HepG2 (cell line): ENCODE data around the gene RTRAF. TPM values are rescaled to one million over a fixed set of nuclear protein-coding genes. Genes with fewer than 3 reads are reported as not detected.
A peak's percentile ranks its signal among the peaks of the same experiment; 100 is the strongest.

ENCODE experiments used
- ARNTL ChIP-seq: sonication (generic); formaldehyde crosslinking; IDR thresholded peaks from 2 replicates; pipeline ENCODE4 v1.4.0; 2020; ENCODE audit warnings: mild to moderate bottlenecking, missing genetic modification reagents
- CSRNP1 ChIP-seq: sonication (generic); formaldehyde crosslinking; IDR thresholded peaks from 2 replicates; pipeline ENCODE4 v1.8.1; 2023; ENCODE audit warnings: mild to moderate bottlenecking, missing genetic modification reagents
- FOXA3 ChIP-seq: IDR thresholded peaks from 2 replicates; pipeline ENCODE4 v1.6.1; 2016; ENCODE audit warnings: missing genetic modification reagents, missing compliant biosample characterization
- FOXO1 ChIP-seq: sonication (generic); formaldehyde crosslinking; IDR thresholded peaks from 2 replicates; pipeline ENCODE4 v1.4.0; 2020; ENCODE audit warnings: missing genetic modification reagents
- HOXA5 ChIP-seq: sonication (generic); formaldehyde crosslinking; IDR thresholded peaks from 2 replicates; pipeline ENCODE4 v1.4.0; 2020; ENCODE audit warnings: missing genetic modification reagents
- MNT ChIP-seq: fragments of 450-650 bp; IDR thresholded peaks from 2 replicates; pipeline ENCODE4 v1.6.1; 2016
- MYNN ChIP-seq: sonication (generic); formaldehyde crosslinking; IDR thresholded peaks from 2 replicates; pipeline ENCODE4 v1.4.0; 2020; ENCODE audit warnings: mild to moderate bottlenecking, low read depth, missing genetic modification reagents
- PAXIP1 ChIP-seq: sonication (generic); formaldehyde crosslinking; conservative IDR thresholded peaks from 2 replicates; pipeline ENCODE4 v1.4.0; 2020; ENCODE audit warnings: mild to moderate bottlenecking, missing genetic modification reagents, moderate library complexity
- SPEN ChIP-seq: sonication (generic); formaldehyde crosslinking; IDR thresholded peaks from 2 replicates; pipeline ENCODE4 v1.5.1; 2020; ENCODE audit warnings: low read depth, mild to moderate bottlenecking, missing genetic modification reagents
- ZNF225 ChIP-seq: sonication (generic); formaldehyde crosslinking; IDR thresholded peaks from 2 replicates; pipeline ENCODE4 v1.4.0; 2020; ENCODE audit warnings: mild to moderate bottlenecking, missing genetic modification reagents
- ZNF431 ChIP-seq: sonication (generic); formaldehyde crosslinking; IDR thresholded peaks from 2 replicates; pipeline ENCODE4 v1.9.0; 2022; ENCODE audit warnings: missing genetic modification reagents, low read depth, mild to moderate bottlenecking, borderline replicate concordance
- ZNF556 ChIP-seq: sonication (generic); formaldehyde crosslinking; IDR thresholded peaks from 2 replicates; pipeline ENCODE4 v1.4.0; 2020; ENCODE audit warnings: mild to moderate bottlenecking, missing genetic modification reagents, borderline replicate concordance
- ZSCAN31 ChIP-seq: sonication (generic); formaldehyde crosslinking; IDR thresholded peaks from 2 replicates; pipeline ENCODE4 v1.5.0; 2020; ENCODE audit warnings: low read depth, mild to moderate bottlenecking, missing genetic modification reagents
- polyA plus RNA-seq, 8 experiments: library from polyadenylated mRNA; depleted of rRNA in 3 of 8; stranded (reverse) in 7 of 8; unstranded in 1 of 8; fragments of >200 nt; fragmentation: Illumina TruSeq in 4 of 8; extraction: Trizol in 4 of 8; gene quantifications; 2 replicates each; pipeline versions ENCODE4 v1.2.1 to v1.2.3, GENCODE V29; 2011 to 2016; ENCODE audit warnings: low read depth in 4 of 8, missing spikeins in 1 of 8, mixed read lengths in 1 of 8; ENCODE audit not compliant: insufficient read depth in 1 of 8
- total RNA-seq, 5 experiments: library from RNA; depleted of rRNA; stranded (reverse); fragments of >200 nt; fragmentation: Illumina TruSeq; extraction: Trizol; gene quantifications; 2 replicates each; pipeline ENCODE4 v1.2.3, GENCODE V29; 2016; ENCODE audit warnings: low read depth in 1 of 5
- TF ChIP-seq, protein P1 (sequence below): IDR thresholded peaks from 2 replicates; pipeline ENCODE4 v1.6.1; 2016; ENCODE audit warnings: control low read depth
- TF ChIP-seq, protein P2 (sequence below): IDR thresholded peaks from 2 replicates; pipeline ENCODE4 v1.6.1; 2016; ENCODE audit warnings: missing compliant biosample characterization, missing genetic modification reagents, borderline replicate concordance
- TF ChIP-seq, protein P3 (sequence below): sonication (generic); formaldehyde crosslinking; IDR thresholded peaks from 2 replicates; pipeline ENCODE4 v1.5.1; 2020; ENCODE audit warnings: missing genetic modification reagents, mild to moderate bottlenecking, borderline replicate concordance

RTRAF gene
- total and polyA plus RNA-seq, 2 of the 13 experiments (the other 11 are each of a cell fraction or from before 2014, with no cell fraction given): 137 to 258 TPM

- no peak for TF ChIP-seq PAXIP1
- no peak; the same call in 1 of the 2 replicates for TF ChIP-seq ARNTL (CRISPR knock-in tag)
- no peak for TF ChIP-seq ZNF431 (CRISPR knock-in tag)
- TF ChIP-seq ZSCAN31 (CRISPR knock-in tag): 0 out of 2 replicates have a peak, but pooled peaks have one; percentile 32
- TF ChIP-seq ZNF225 (CRISPR knock-in tag): 0 out of 2 replicates have a peak, but pooled peaks have one; percentile 78
- peak; percentile 9; the same call in 1 of the 2 replicates for TF ChIP-seq FOXA3
- peak; percentile 92 for TF ChIP-seq CSRNP1
- TF ChIP-seq ZNF556 (CRISPR knock-in tag): peak; percentile 65; the same call in 1 of the 2 replicates
- TF ChIP-seq, protein P1, sequence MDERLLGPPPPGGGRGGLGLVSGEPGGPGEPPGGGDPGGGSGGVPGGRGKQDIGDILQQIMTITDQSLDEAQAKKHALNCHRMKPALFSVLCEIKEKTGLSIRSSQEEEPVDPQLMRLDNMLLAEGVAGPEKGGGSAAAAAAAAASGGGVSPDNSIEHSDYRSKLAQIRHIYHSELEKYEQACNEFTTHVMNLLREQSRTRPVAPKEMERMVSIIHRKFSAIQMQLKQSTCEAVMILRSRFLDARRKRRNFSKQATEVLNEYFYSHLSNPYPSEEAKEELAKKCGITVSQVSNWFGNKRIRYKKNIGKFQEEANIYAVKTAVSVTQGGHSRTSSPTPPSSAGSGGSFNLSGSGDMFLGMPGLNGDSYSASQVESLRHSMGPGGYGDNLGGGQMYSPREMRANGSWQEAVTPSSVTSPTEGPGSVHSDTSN: peak; percentile 89
- no peak for TF ChIP-seq MYNN (CRISPR knock-in tag)
- peak; percentile 59; the same call in 1 of the 2 replicates for TF ChIP-seq FOXO1 (CRISPR knock-in tag)
- no peak for TF ChIP-seq MNT
- TF ChIP-seq, protein P2, sequence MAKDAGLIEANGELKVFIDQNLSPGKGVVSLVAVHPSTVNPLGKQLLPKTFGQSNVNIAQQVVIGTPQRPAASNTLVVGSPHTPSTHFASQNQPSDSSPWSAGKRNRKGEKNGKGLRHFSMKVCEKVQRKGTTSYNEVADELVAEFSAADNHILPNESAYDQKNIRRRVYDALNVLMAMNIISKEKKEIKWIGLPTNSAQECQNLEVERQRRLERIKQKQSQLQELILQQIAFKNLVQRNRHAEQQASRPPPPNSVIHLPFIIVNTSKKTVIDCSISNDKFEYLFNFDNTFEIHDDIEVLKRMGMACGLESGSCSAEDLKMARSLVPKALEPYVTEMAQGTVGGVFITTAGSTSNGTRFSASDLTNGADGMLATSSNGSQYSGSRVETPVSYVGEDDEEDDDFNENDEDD (CRISPR knock-in tag): peak; percentile 47; the same call in 1 of the 2 replicates
- peak; percentile 84 for TF ChIP-seq SPEN (CRISPR knock-in tag)
- TF ChIP-seq HOXA5 (CRISPR knock-in tag): peak; percentile 71
- TF ChIP-seq, protein P3, sequence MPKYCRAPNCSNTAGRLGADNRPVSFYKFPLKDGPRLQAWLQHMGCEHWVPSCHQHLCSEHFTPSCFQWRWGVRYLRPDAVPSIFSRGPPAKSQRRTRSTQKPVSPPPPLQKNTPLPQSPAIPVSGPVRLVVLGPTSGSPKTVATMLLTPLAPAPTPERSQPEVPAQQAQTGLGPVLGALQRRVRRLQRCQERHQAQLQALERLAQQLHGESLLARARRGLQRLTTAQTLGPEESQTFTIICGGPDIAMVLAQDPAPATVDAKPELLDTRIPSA: no peak
Observed at GRCh38 chr14:51989293-51990234, at the start of gene RTRAF (continued).
